Fibroblast of lung (primary cell): Measurements from ENCODE around the gene APBB2. TPM values are rescaled to one million over a fixed set of nuclear protein-coding genes. Genes with fewer than 3 reads are reported as not detected.

Experiments used
- DNase-seq, 2 donors: peaks; one replicate each; pipeline versions ENCODE4 v3.0.0 to v3.0.0-alpha.2; 2010; ENCODE audit warnings: low read depth in 2 of 2
- H2AFZ ChIP-seq: 2 replicates; pipeline ENCODE4 v1.5.1; 2012; ENCODE audit warnings: low read length, control low read depth, inconsistent platforms
- H3K27ac ChIP-seq: 2 replicates; pipeline ENCODE4 v1.5.1; 2011; ENCODE audit warnings: low read length, control low read depth; ENCODE audit not compliant: insufficient read depth
- H3K27me3 ChIP-seq: 2 replicates; pipeline ENCODE4 v1.5.1; 2011; ENCODE audit warnings: mild to moderate bottlenecking, low read length; ENCODE audit not compliant: control insufficient read depth, insufficient read depth
- H3K36me3 ChIP-seq: 2 replicates; pipeline ENCODE4 v1.5.1; 2011; ENCODE audit warnings: low read length; ENCODE audit not compliant: control insufficient read depth, insufficient read depth
- H3K4me1 ChIP-seq: 2 replicates; pipeline ENCODE4 v1.5.1; 2011; ENCODE audit warnings: low read length; ENCODE audit not compliant: control insufficient read depth, insufficient read depth; ENCODE audit errors: extremely low read depth
- H3K4me2 ChIP-seq: 2 replicates; pipeline ENCODE4 v1.5.1; 2011; ENCODE audit warnings: low read length, control low read depth; ENCODE audit not compliant: insufficient read depth; ENCODE audit errors: extremely low read depth
- H3K4me3 ChIP-seq, 4 experiments: fragments of 200-600 bp in 1 of 4; sonication (generic) in 1 of 4; replicated peaks in 1 of 4; 2 replicates each; pipeline ENCODE4 v1.5.1; 2011 to 2016; ENCODE audit warnings: low read length in 4 of 4, low read depth in 3 of 4, mild to moderate bottlenecking in 3 of 4, control low read depth in 2 of 4, inconsistent platforms in 1 of 4, mixed read lengths in 1 of 4; ENCODE audit not compliant: insufficient read depth in 1 of 4; ENCODE audit errors: control extremely low read depth in 1 of 4
- H3K79me2 ChIP-seq: 2 replicates; pipeline ENCODE4 v1.5.1; 2012; ENCODE audit warnings: mild to moderate bottlenecking, low read length, inconsistent platforms; ENCODE audit not compliant: control insufficient read depth, insufficient read depth
- H3K9ac ChIP-seq: 2 replicates; pipeline ENCODE4 v1.5.1; 2011; ENCODE audit warnings: mild to moderate bottlenecking, low read length, control low read depth; ENCODE audit not compliant: insufficient read depth
- H3K9me3 ChIP-seq: 2 replicates; pipeline ENCODE4 v1.5.1; 2012; ENCODE audit warnings: low read depth, low read length; ENCODE audit not compliant: control insufficient read depth, insufficient read depth
- H4K20me1 ChIP-seq: 2 replicates; pipeline ENCODE4 v1.5.1; 2011; ENCODE audit warnings: low read length; ENCODE audit not compliant: control insufficient read depth, insufficient read depth; ENCODE audit errors: extremely low read depth
- EZH2 ChIP-seq: IDR thresholded peaks from 2 replicates; pipeline ENCODE4 v1.5.1; 2012; ENCODE audit warnings: low read length, control low read depth, mild to moderate bottlenecking; ENCODE audit errors: missing control alignments
- polyA plus RNA-seq, 2 donors: library from polyadenylated mRNA; depleted of rRNA in 1 of 2; stranded (reverse) in 1 of 2; unstranded in 1 of 2; fragments of >200 nt; gene quantifications; 2 replicates each; pipeline ENCODE4 v1.2.1, GENCODE V29; 2011 to 2012; ENCODE audit warnings: missing spikeins in 1 of 2
- total RNA-seq: library from RNA; depleted of rRNA; stranded (reverse); fragments of >200 nt; gene quantifications from 2 replicates; pipeline ENCODE4 v1.2.1, GENCODE V29; 2014
- TF ChIP-seq, protein P1 (sequence below), 2 donors: IDR thresholded peaks in 1 of 2; conservative IDR thresholded peaks in 1 of 2; 1 replicate in 1 of 2; 2 replicates in 1 of 2; pipeline ENCODE4 v1.5.1; 2011 to 2012; ENCODE audit warnings: low read length in 2 of 2, control low read depth in 1 of 2, inconsistent platforms in 1 of 2, low read depth in 1 of 2, mild to moderate bottlenecking in 1 of 2

The APBB2 gene
- total and polyA plus RNA-seq, 2 donors (not counting 1 experiment from before 2014, with no cell fraction given) = 25.1 to 29.8 TPM

DNA sequence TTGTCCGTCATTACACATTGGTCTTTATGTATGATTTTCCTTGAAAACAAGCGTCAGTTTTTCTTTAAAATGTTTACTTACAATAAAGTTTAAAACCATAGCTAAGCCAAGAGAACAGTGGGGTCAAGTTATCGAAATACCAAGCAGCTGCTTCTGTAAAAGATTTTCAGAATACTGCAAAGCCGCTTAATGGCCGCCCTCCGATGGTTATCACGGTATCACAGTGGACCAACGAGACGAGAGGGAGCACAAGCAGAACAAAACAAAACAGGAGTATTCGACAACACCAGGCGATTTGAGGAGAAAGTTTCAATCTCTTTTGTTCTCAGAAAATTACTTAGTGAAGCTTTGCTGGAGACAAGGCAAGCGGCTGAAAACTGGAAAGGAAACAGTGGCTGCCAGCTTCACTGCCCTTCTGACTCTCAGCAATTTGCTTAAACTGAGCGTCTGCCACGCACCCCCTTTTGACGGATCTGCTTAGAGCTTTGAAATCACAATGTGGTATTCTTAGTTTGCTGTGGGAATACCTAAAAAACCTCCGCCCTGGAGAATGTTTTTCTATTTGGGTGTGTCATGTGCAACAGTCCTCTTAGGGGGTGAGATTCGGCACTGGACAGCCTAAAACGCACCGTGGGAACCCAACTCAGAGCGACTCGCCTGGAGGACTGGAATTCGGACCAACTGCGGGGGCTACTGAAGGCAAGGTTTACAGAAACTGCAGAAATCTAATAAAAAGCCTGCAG lies 264.8 kb downstream of the APBB2 start:
- no peak overlapping the region for H3K27ac ChIP-seq
- H3K4me3 ChIP-seq = peak overlapping the region in 1 of 4 experiments; percentile 24
- no peaks in the 10 kb centered on the region for H3K36me3 ChIP-seq
- H3K9me3 ChIP-seq = no peaks in the 10 kb centered on the region
- no peaks in the 10 kb centered on the region for H3K27me3 ChIP-seq
- DNase-seq = peak in 1 of 2 donors; percentile 18
- no peak overlapping the region for H3K4me2 ChIP-seq
- H4K20me1 ChIP-seq = no peaks in the 10 kb centered on the region
- TF ChIP-seq, protein P1, sequence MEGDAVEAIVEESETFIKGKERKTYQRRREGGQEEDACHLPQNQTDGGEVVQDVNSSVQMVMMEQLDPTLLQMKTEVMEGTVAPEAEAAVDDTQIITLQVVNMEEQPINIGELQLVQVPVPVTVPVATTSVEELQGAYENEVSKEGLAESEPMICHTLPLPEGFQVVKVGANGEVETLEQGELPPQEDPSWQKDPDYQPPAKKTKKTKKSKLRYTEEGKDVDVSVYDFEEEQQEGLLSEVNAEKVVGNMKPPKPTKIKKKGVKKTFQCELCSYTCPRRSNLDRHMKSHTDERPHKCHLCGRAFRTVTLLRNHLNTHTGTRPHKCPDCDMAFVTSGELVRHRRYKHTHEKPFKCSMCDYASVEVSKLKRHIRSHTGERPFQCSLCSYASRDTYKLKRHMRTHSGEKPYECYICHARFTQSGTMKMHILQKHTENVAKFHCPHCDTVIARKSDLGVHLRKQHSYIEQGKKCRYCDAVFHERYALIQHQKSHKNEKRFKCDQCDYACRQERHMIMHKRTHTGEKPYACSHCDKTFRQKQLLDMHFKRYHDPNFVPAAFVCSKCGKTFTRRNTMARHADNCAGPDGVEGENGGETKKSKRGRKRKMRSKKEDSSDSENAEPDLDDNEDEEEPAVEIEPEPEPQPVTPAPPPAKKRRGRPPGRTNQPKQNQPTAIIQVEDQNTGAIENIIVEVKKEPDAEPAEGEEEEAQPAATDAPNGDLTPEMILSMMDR (conservative IDR thresholded peaks at IDR 0.05 in 1 of 2, IDR thresholded peaks at IDR 0.05 in 1 of 2; ENCODE audit: low read depth in 1 of 2, low read length in 2 of 2) = no peak
- TF ChIP-seq EZH2 = no peak
- H3K4me1 ChIP-seq = peaks cover 10% of the 10 kb centered on the region
- H3K9ac ChIP-seq = no peak overlapping the region
- no peaks in the 10 kb centered on the region for H3K79me2 ChIP-seq
- no peak overlapping the region for H2AFZ ChIP-seq

DNA sequence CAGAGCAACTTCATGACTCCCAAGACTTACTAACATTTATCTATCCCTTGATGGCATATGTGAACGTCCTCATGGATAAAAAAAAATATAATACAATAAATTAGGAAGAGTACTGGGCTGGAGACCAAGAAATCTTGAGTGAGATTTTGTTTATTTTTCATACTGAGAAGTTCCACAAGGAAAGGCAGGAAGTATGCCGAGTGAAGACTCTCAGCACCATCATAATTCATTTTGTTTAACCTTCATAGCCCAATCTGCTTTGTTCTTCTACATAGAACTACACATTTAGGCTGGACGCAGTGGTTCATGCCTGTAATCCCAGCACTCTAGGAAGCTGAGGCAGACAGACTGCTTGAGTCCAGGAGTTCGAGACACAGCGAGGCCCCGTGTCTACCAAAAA lies 266.3 kb downstream of the APBB2 start:
- Histone ChIP-seq H3K27me3 (no peaks in the 10 kb centered on the region), H4K20me1 (no peaks in the 10 kb centered on the region), H3K9ac (no peak overlapping the region), H2AFZ (no peak overlapping the region), H3K36me3 (no peaks in the 10 kb centered on the region), H3K27ac (no peak overlapping the region), H3K79me2 (no peaks in the 10 kb centered on the region), H3K4me3 (no peak overlapping the region), H3K4me1 (peaks cover 2% of the 10 kb centered on the region), H3K9me3 (no peaks in the 10 kb centered on the region), H3K4me2 (no peak overlapping the region)
- no peak for TF ChIP-seq EZH2
- TF ChIP-seq, protein P1 (conservative IDR thresholded peaks at IDR 0.05 in 1 of 2, IDR thresholded peaks at IDR 0.05 in 1 of 2; ENCODE audit: low read depth in 1 of 2, low read length in 2 of 2) = no peak
- DNase-seq = peak in 1 of 2 donors; percentile 70

DNA sequence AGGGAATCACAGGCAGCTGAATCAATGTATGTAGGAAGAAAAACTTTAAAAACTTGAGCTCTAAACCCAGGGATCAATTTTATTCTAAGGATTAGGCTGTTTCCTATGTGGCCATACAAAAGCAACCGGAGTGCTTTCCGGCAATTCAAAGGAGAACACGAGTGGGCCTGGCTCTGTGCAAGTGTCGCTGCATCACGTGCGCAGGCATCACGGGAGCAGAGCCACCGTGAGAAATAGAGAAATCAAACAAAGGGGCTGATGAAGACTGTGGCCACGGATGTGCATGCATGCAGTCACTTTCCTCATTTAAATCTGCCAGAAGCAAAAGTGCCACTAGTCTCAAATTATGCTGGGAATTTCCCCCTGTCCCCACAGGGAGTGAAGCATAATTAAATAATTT lies 267.7 kb downstream of the APBB2 start:
- no peak for DNase-seq
- TF ChIP-seq, protein P1 (conservative IDR thresholded peaks at IDR 0.05 in 1 of 2, IDR thresholded peaks at IDR 0.05 in 1 of 2; ENCODE audit: low read depth in 1 of 2, low read length in 2 of 2) = no peak
- no peak for TF ChIP-seq EZH2
- Histone ChIP-seq H3K4me3 (no peak overlapping the region), H3K9me3 (no peaks in the 10 kb centered on the region), H3K27me3 (no peaks in the 10 kb centered on the region), H2AFZ (no peak overlapping the region), H3K9ac (no peak overlapping the region), H3K79me2 (no peaks in the 10 kb centered on the region), H3K4me1 (peaks cover 2% of the 10 kb centered on the region), H4K20me1 (no peaks in the 10 kb centered on the region), H3K36me3 (no peaks in the 10 kb centered on the region), H3K4me2 (no peak overlapping the region), H3K27ac (no peak overlapping the region)
